GM12865 (cell line): ENCODE results near the gene NFKBIE.

ENCODE experiments used
- DNase-seq: peaks from one replicate; pipeline ENCODE4 v3.0.0; 2010; ENCODE audit warnings: low read depth
- H3K4me3 ChIP-seq: 2 replicates; pipeline ENCODE4 v1.5.1; 2011; ENCODE audit warnings: mild to moderate bottlenecking, low read depth, low read length, control low read depth
- TF ChIP-seq, protein P1 (sequence below): IDR thresholded peaks from 2 replicates; pipeline ENCODE4 v1.5.1; 2011; ENCODE audit warnings: low read length, control low read depth, low read depth, inconsistent platforms; ENCODE audit not compliant: insufficient read depth; ENCODE audit errors: missing control alignments

Gene NFKBIE

GRCh38 chr6:44298055-44298803 is 32.9 kb upstream of the NFKBIE start:
- no peak overlapping the region for H3K4me3 ChIP-seq
- TF ChIP-seq, protein P1, sequence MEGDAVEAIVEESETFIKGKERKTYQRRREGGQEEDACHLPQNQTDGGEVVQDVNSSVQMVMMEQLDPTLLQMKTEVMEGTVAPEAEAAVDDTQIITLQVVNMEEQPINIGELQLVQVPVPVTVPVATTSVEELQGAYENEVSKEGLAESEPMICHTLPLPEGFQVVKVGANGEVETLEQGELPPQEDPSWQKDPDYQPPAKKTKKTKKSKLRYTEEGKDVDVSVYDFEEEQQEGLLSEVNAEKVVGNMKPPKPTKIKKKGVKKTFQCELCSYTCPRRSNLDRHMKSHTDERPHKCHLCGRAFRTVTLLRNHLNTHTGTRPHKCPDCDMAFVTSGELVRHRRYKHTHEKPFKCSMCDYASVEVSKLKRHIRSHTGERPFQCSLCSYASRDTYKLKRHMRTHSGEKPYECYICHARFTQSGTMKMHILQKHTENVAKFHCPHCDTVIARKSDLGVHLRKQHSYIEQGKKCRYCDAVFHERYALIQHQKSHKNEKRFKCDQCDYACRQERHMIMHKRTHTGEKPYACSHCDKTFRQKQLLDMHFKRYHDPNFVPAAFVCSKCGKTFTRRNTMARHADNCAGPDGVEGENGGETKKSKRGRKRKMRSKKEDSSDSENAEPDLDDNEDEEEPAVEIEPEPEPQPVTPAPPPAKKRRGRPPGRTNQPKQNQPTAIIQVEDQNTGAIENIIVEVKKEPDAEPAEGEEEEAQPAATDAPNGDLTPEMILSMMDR, result no peak
- DNase-seq, result no peak

- DNase-seq, result no peak
- TF ChIP-seq, protein P1, result no peak
- H3K4me3 ChIP-seq, result no peak overlapping the region
These were observed 32.0 kb upstream of the NFKBIE start for GRCh38 chr6:44297063-44298038.

GRCh38 chr6:44294832-44295791 is 29.8 kb upstream of the NFKBIE start:
- no peak overlapping the region for H3K4me3 ChIP-seq
- TF ChIP-seq, protein P1, result no peak
- no peak for DNase-seq

- H3K4me3 ChIP-seq, result no peak overlapping the region
- TF ChIP-seq, protein P1, result no peak
- DNase-seq, result no peak
These were observed 27.5 kb upstream of the NFKBIE start for GRCh38 chr6:44292661-44293365.

DNA sequence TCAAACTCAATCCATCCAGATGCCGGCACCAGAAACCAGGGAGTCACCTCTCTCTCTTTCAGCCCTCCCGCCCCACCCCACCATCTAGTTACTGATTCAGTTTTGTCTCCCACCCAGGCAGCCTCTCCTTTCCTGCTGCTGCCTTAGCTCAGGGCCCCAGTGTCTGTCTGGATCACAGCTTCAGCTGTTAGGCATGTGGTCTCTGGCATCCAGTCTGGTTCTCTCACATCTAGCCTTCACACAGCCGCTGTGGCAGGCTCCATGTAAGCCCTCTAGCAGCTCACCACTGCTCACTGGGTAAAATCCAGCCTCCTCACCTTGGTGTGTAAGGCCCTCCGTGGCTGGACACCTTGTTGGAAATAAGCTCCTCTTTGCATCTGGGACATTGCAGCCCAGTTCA is 26.5 kb upstream of the NFKBIE start:
- no peak for DNase-seq
- TF ChIP-seq, protein P1, result no peak
- no peak overlapping the region for H3K4me3 ChIP-seq

DNA sequence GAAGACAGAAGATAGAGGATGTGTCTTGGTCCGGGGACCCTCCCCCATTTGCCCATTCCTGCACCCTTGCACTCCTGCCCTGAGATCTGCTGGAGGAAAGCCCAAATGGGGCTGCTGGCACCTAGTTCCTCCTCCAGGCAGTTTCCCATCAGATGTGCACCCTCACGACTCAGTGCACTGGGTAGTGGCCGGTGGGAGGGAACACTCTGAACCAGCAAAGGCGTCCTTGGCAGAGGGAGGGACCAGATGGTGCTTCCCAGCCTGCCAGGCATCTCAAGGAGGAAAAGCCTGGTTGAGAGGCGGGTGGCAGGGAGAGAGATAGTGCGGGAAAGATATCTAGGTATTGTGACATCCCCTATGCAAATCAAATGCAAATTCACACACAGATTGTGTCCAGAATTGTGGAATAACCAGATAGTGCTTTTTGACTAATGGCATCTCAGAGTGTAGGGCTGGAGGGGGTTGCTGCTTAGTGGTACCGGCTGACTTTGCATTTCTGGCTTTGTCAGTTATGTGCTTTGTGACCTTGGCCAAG is 24.4 kb upstream of the NFKBIE start:
- TF ChIP-seq, protein P1, result no peak
- DNase-seq, result no peak
- no peak overlapping the region for H3K4me3 ChIP-seq
